Renal pelvis (tissue), 4 donors: Measurements from ENCODE around the gene INPP5F. TPM values are rescaled to one million over a fixed set of nuclear protein-coding genes. Genes with fewer than 3 reads are reported as not detected.
"Not testable (repeated sequence)": the region's sequence is repeated elsewhere in the genome, so short reads cannot be mapped to it uniquely, and the experiment has no call there.

Experiments used
- DNase-seq: peaks from one replicate; pipeline ENCODE4 v3.0.0-alpha.2; 2013
- polyA plus RNA-seq, 3 donors: library from polyadenylated mRNA; unstranded; fragments of 120-200 nt; gene quantifications; one replicate each; pipeline ENCODE4 v1.2.1, GENCODE V29; 2013; ENCODE audit not compliant: insufficient read length in 3 of 3

INPP5F gene
- polyA plus RNA-seq, 3 donors = 52.0 to 55.0 (median 53.5) TPM

GRCh38 chr10:119859420-119860258, 133.8 kb downstream of the INPP5F start:
- DNase-seq = peak; percentile 16

- DNase-seq = no peak
Observed at GRCh38 chr10:119860866-119861607, 135.2 kb downstream of the INPP5F start.

DNA sequence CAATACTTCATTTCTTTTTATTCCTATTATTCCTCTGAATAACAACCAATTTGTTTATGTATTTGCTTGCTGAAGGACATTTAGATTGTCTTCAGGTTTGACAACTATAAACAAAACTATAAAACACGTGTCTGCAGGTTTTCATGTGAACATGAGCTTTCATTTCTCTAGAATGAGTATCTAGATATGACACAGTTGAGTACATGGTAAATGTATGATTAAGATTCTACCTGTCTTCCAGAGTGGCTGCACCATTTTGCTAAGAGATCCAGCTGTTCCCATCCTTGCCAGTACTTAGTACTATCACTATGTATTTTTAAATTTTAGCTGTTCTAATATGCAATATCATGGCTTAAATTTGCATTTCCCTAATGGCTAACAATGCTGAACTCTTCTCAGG, 136.7 kb downstream of the INPP5F start:
- DNase-seq = no peak

GRCh38 chr10:119863951-119864565, 138.2 kb downstream of the INPP5F start:
- DNase-seq = no peak

DNA sequence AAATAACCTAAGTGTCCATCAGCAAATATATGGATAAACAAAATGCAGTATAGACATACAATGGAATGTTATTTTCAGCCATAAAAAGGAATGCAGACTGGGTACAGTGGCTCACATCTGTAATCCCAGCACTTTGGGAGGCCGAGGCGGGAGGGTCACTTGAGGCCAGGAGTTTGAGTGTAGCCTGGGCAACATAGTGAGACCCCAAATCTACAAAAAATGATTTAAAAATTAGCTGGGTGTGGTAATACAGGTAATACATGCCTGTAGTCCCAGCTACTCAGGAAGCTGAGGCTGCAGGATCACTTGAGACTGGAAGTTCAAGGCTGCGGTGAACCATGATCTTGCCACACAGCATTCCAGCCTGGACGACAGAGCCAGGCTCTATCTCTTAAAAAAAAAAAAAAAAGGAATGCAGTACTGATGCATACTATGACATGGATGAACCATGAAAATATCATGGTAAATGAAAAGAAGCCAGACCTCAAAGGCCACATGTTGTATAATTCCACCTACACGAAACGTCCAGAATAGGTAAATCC, 139.9 kb downstream of the INPP5F start:
- no peak for DNase-seq

- DNase-seq = no peak
Observed at GRCh38 chr10:119867317-119867716, 141.5 kb downstream of the INPP5F start.

DNA sequence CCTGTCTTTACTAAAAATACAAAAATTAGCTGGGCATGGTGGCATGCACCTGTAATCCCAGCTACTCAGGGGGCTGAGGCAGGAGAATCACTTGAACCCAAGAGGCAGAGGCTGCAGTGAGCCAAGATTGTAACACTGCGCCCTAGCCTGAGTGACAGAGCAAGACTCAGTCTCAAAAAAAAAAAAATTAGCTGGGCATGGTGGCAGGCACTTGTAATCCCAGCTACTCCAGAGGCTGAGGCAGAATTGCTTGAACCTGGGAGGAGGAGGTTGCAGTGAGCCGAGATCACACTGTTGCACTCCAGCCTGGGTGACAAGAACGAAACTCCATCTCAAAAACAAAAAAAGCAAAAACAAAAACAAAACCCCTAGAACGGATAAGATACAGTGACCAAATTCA, 143.5 kb downstream of the INPP5F start:
- not testable (repeated sequence) for DNase-seq

DNA sequence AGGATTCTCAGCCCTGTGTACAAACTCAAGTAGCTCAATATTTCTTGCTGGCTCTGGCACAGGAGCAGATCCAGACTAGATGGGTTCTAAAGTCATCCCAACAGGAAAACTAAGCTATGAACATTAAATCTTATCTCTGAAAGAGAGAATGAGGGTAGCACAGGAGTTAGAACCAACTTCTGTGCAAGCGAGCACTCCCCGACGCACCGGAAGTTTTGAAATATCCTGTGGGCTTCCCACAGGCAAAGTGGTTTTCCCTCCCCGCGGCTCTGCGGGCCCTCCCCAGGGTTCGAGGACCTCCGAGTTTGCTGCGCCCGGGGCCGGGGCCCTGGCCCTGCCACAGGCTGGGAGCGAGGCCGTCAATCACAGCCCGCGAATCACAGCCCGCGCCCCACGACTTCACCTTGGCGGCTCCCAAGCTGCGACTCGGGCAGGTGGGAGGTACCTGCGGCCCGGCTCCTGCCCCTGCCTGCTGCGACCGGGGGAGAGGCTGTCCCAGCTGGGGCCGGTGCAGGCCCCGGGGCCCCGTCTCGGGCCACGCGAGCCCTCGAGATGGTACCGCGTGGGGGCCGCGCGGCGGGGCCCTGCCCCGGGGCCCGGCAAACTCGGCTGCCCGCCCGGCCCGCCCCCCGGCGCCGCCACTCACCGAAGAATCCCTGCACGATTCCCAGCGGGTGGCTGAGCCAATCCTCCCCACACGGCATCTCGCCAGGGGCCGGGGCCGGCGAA, 146.2 kb downstream of the INPP5F start:
- DNase-seq = peak; percentile 31

DNA sequence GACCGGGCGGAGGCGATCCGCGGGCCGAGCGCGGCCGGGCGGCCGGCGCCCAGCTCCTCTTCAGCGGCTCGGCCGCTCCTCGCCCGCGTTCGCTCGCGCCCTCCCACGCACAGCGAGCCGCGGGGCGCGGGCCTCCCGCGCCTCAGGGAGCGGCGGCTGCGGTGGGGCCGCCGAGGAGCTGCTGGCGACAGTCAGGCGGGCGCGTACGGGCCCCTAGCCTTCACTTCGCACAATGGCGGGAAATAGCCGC, 146.7 kb downstream of the INPP5F start, which contains the start of gene MCMBP:
Gene MCMBP (minus strand): TSS at position 234 of the 250 bp plus-strand sequence. CDS start 259 bp downstream, outside the sequence.
- no peak for DNase-seq

- DNase-seq = peak; percentile 89
Observed at GRCh38 chr10:119872860-119873681, 147.2 kb downstream of the INPP5F start.

DNA sequence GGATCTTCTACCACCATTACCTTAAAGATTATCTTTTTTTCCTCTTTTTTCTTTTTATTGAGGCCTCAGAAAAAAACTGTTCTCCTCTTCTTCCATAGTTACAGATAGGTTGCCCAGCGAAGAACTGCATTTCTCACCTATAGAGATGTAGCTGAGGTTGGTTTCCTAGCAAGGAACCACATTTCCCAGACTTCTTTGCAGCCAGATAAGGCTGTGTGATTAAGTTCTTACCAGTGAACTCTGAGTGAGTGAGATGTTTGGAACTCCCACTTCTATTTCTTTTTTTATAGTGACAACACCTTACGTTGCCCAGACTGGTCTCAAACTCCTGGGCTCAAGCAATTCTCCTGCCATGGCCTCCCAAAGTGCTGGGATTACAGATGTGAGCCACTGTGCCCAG, 152.7 kb downstream of the INPP5F start:
- no peak for DNase-seq

Other genes with a start within 250 kb of the INPP5F start
- 10 to 100 TPM; 33.0 to 36.7 (median 36.1) TPM for gene RGS10, start 183.3 kb upstream of the INPP5F start, polyA plus RNA-seq
- 100 to 1,000 TPM; 132 to 188 (median 186) TPM for gene TIAL1, start 129.1 kb upstream of the INPP5F start, polyA plus RNA-seq
- 10 to 100 TPM; 29.5 to 35.6 (median 32.3) TPM for gene BAG3, start 74.7 kb upstream of the INPP5F start, polyA plus RNA-seq
- gene MCMBP, start 146.8 kb downstream of the INPP5F start, polyA plus RNA-seq = 10 to 100 TPM; 54.7 to 60.2 (median 58.1) TPM
- 10 to 100 TPM; 67.7 to 73.6 (median 70.5) TPM for gene SEC23IP, start 166.7 kb downstream of the INPP5F start, polyA plus RNA-seq